Measurements from ENCODE around the gene MYH9. TPM values are rescaled to one million over a fixed set of nuclear protein-coding genes. Genes with fewer than 3 reads are reported as not detected.

Gene MYH9
- total RNA-seq, 1 donor from 2014 or later = 889 TPM

GRCh38 chr22:36334081-36334820 lies 53.5 kb downstream of the MYH9 start:
- intact Hi-C loops (cut with micrococcal nuclease) = no loop called here

GRCh38 chr22:36333644-36334043 lies 54.1 kb downstream of the MYH9 start:
- intact Hi-C loops (cut with micrococcal nuclease) = loop anchor here (1.0 to 2.0 kb wide), 3 partner anchors 32 to 195 kb away; partner anchors contain the start of gene EIF3D

GRCh38 chr22:36332623-36333332 lies 55.0 kb downstream of the MYH9 start:
- intact Hi-C loops (cut with micrococcal nuclease) = loop anchor here (1.0 to 2.0 kb wide), 4 partner anchors 25 to 196 kb away; partner anchors contain the start of gene EIF3D

GRCh38 chr22:36331912-36332622 lies 55.7 kb downstream of the MYH9 start:
- intact Hi-C loops (cut with micrococcal nuclease) = loop anchor here (1.0 to 2.0 kb wide), 10 partner anchors 7 to 197 kb away; partner anchors contain the start of genes APOL1, APOL2, EIF3D and TXN2

- intact Hi-C loops (cut with micrococcal nuclease) = loop anchor here (1.0 to 2.0 kb wide), 7 partner anchors 8 to 150 kb away; partner anchors contain the start of genes APOL1, APOL2 and TXN2
These were observed 56.4 kb downstream of the MYH9 start for GRCh38 chr22:36331306-36331911.

GRCh38 chr22:36330655-36331305 lies 57.0 kb downstream of the MYH9 start:
- intact Hi-C loops (cut with micrococcal nuclease) = loop anchor here (1.0 to 2.0 kb wide), 7 partner anchors 9 to 151 kb away; partner anchors contain the start of genes APOL1, APOL2 and TXN2

GRCh38 chr22:36330127-36330526 lies 57.6 kb downstream of the MYH9 start:
- intact Hi-C loops (cut with micrococcal nuclease) = loop anchor here (2.0 kb wide), 1 partner anchor 91 kb away; the partner anchor contains the start of gene APOL2

GRCh38 chr22:36329254-36330078 lies 58.3 kb downstream of the MYH9 start:
- intact Hi-C loops (cut with micrococcal nuclease) = loop anchor here (1.0 to 2.0 kb wide), 2 partner anchors 91 to 141 kb away; partner anchors contain the start of gene APOL2

- intact Hi-C loops (cut with micrococcal nuclease) = loop anchor here (1.0 kb wide), 1 partner anchor 142 kb away; no protein-coding TSS in a partner anchor
These were observed 59.0 kb downstream of the MYH9 start for GRCh38 chr22:36328635-36329253.

- intact Hi-C loops (cut with micrococcal nuclease) = no loop called here
These were observed 59.7 kb downstream of the MYH9 start for GRCh38 chr22:36327922-36328551.

GRCh38 chr22:36326178-36327161 lies 61.3 kb downstream of the MYH9 start:
- intact Hi-C loops (cut with micrococcal nuclease) = no loop called here

- intact Hi-C loops (cut with micrococcal nuclease) = no loop called here
These were observed 62.4 kb downstream of the MYH9 start for GRCh38 chr22:36325154-36326031.

- intact Hi-C loops (cut with micrococcal nuclease) = no loop called here
These were observed 63.4 kb downstream of the MYH9 start for GRCh38 chr22:36324414-36324813.

- intact Hi-C loops (cut with micrococcal nuclease) = no loop called here
These were observed 63.9 kb downstream of the MYH9 start for GRCh38 chr22:36323855-36324331.

- intact Hi-C loops (cut with micrococcal nuclease) = no loop called here
These were observed 64.4 kb downstream of the MYH9 start for GRCh38 chr22:36323182-36323854.

GRCh38 chr22:36322602-36322915 lies 65.2 kb downstream of the MYH9 start:
- intact Hi-C loops (cut with micrococcal nuclease) = no loop called here

Measured in T-helper 1 cell treated with Interleukin-12 subunit alpha and Interleukin-12 subunit beta and Interleukin-4 antibody, amounts not matched to agents 30 ng/mL and 1 ng/mL, for 36 hours (primary cell).